ENCODE results near the gene AMPD1. TPM values are rescaled to one million over a fixed set of nuclear protein-coding genes. Genes with fewer than 3 reads are reported as not detected.

AMPD1 gene
- polyA plus RNA-seq, 1 of the 3 experiments (the other 2 are of a cell fraction), result not detected

GRCh38 chr1:114716304-114717170, 21.2 kb upstream of the AMPD1 start, which contains the start of gene NRAS:
TSS of gene NRAS (minus strand) at chr1:114716771. CDS start at chr1:114716160, 611 bp downstream.
- TF ChIP-seq FOXJ3 (CRISPR knock-in tag; IDR thresholded peaks at IDR 0.05) (no peak), YY1 (IDR thresholded peaks at IDR 0.05; ENCODE audit: low read depth) (peak; percentile 76; the same call in 1 of the 2 replicates), RAD21 (IDR thresholded peaks at IDR 0.05; ENCODE audit: low read length) (no peak), RCOR1 (IDR thresholded peaks at IDR 0.05; ENCODE audit: low read length) (no peak), NFIC (IDR thresholded peaks at IDR 0.05; ENCODE audit: borderline replicate concordance) (no peak), TAF1 (IDR thresholded peaks at IDR 0.05; ENCODE audit: borderline replicate concordance, low read depth, low read length) (peak; percentile 64), ELF1 (IDR thresholded peaks at IDR 0.05) (peak; percentile 92), GABPA (IDR thresholded peaks at IDR 0.05; ENCODE audit: low read depth) (peak; percentile 80), JUND (IDR thresholded peaks at IDR 0.05) (peak; percentile 25), ZBTB33 (IDR thresholded peaks at IDR 0.05; ENCODE audit: borderline replicate concordance, low read depth) (peak; percentile 62; the same call in 1 of the 2 replicates), EZH2phosphoT487 (IDR thresholded peaks at IDR 0.05; ENCODE audit: borderline replicate concordance, low read depth) (no peak), USF1 (IDR thresholded peaks at IDR 0.05; ENCODE audit: borderline replicate concordance, low read depth) (peak; percentile 92), NRF1 (IDR thresholded peaks at IDR 0.05; ENCODE audit: low read depth, low read length) (no peak), TEAD4 (IDR thresholded peaks at IDR 0.05; ENCODE audit: borderline replicate concordance, insufficient read depth) (0 out of 2 replicates have a peak, but pooled peaks have one; percentile 7), USF2 (IDR thresholded peaks at IDR 0.05; ENCODE audit: borderline replicate concordance, low read depth, low read length) (peak; percentile 87), IRF3 (IDR thresholded peaks at IDR 0.05; ENCODE audit: low read depth, low read length) (no peak), PBX3 (IDR thresholded peaks at IDR 0.05) (peak; percentile 45), FOSL2 (IDR thresholded peaks at IDR 0.05; ENCODE audit: borderline replicate concordance, low read depth) (no peak), MAX (IDR thresholded peaks at IDR 0.05; ENCODE audit: low read depth) (peak; percentile 98), MXI1 (IDR thresholded peaks at IDR 0.05; ENCODE audit: low read depth, low read length) (peak; percentile 100), POLR2AphosphoS5 (IDR thresholded peaks at IDR 0.05; ENCODE audit: low read depth, low read length) (peak; percentile 96), CHD2 (IDR thresholded peaks at IDR 0.05; ENCODE audit: low read length, partially characterized antibody) (peak; percentile 84), SIN3A (IDR thresholded peaks at IDR 0.05; ENCODE audit: borderline replicate concordance, low read depth, low read length) (peak; percentile 98), EP300 (IDR thresholded peaks at IDR 0.05; ENCODE audit: borderline replicate concordance in 1 of 2, low read depth in 1 of 2, low read length in 1 of 2) (peak; percentile 17 to 34; a peak in 2 of 4 replicates)
- Histone ChIP-seq H3K4me3 (ENCODE audit: low read depth in 2 of 2, low read length in 1 of 2) (peak within 1 kb of the TSS; percentile 83 to 99), H3F3A (replicated peaks; ENCODE audit: insufficient read depth) (peaks cover 45% of the 10 kb centered on the region), H2AFZ (ENCODE audit: low read depth) (peak within 1 kb of the TSS; percentile 90), H3K9me2 (no peaks in the 10 kb centered on the region), H4K20me1 (ENCODE audit: insufficient read depth) (no peaks in the 10 kb centered on the region), H3K4me1 (ENCODE audit: control insufficient read depth in 1 of 2, insufficient read depth in 2 of 2, low read depth in 1 of 2, low read length in 1 of 2) (peaks cover 12 to 13% of the 10 kb centered on the region in 2 experiments; a peak in 3 of 4 replicates), H3K27ac (ENCODE audit: low read depth in 2 of 2, low read length in 1 of 2) (peak within 1 kb of the TSS; percentile 85 to 93), H3K36me3 (replicated peaks in 1 of 2; ENCODE audit: control insufficient read depth in 1 of 2, insufficient read depth in 2 of 2, low read length in 1 of 2) (peaks cover 71 to 73% of the 10 kb centered on the region in 2 experiments), H3K9ac (peak within 1 kb of the TSS; percentile 98), H3K9me3 (no peaks in the 10 kb centered on the region), H3K27me3 (ENCODE audit: insufficient read depth) (no peaks in the 10 kb centered on the region), H3K4me2 (peak within 1 kb of the TSS; percentile 76), H3K79me2 (ENCODE audit: insufficient read depth) (peaks cover 56% of the 10 kb centered on the region)
- DNase-seq, result peak; percentile 92
- WGBS (ENCODE audit: low lambda C conversion rate), result 3% methylated on average over 19 of the region's 38 CpGs
- ChIA-PET CTCF (interaction anchor here (0.8 to 1.6 kb wide), 6 partner anchors 8 to 370 kb away, joined by 3 to 5 read pairs (median 3); no protein-coding TSS in a partner anchor), POLR2A (interaction anchor here (1.0 to 1.1 kb wide), 2 partner anchors 15 to 41 kb away, joined by 3 to 6 read pairs; partner anchors contain the start of gene CSDE1)
